ENCODE results near the gene RAD51B. TPM values are rescaled to one million over a fixed set of nuclear protein-coding genes. Genes with fewer than 3 reads are reported as not detected.

Gene RAD51B
- total RNA-seq, 1 experiment from 2014 or later, result 20.0 TPM

DNA sequence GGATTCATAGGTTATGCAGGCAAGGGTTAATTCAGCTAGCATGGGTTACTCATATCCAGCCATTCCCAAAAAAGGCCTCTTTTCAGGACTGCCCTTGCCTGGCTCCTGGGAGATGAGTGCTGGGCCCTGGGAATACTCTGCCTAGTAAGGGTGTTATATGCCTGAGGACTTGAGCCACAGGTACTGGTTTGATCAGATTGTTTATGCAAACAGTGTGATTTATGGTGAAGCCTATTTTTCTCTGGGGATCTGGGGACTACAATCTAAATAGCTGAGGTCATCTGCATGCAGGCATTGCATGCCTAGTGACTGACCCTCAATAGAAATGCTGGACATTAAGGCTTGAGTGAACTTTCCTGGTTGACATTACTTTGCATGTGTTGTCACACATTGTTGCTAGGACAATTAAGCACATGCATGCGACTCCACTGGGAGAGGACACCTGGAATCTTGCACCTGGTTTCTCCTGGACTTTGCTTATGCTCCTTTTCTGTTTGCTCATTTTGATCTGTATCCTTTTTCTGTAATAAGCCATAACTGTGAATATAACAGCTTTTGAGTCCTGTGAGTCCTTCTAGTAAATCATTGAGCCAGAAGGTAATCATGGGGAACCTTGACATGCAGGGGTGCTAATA is 73.0 kb downstream of the RAD51B start:
- ATAC-seq (no peak), DNase-seq (ENCODE audit: low read depth, low spot score) (no peak)
- H3K9me2 ChIP-seq (ENCODE audit: insufficient read depth), result no peaks in the 10 kb centered on the region
- H3K36me3 ChIP-seq (ENCODE audit: control insufficient read depth in 1 of 2, insufficient read depth in 2 of 2, low read length in 2 of 2), result no peaks in the 10 kb centered on the region
- H3K9ac ChIP-seq (ENCODE audit: low read length), result no peak overlapping the region
- ChIA-PET POLR2A (interaction anchor here (0.6 kb wide), 1 partner anchor 614 kb away, joined by 4 read pairs; no protein-coding TSS in a partner anchor), CTCF (interaction anchor here (1.4 to 1.5 kb wide), 2 partner anchors 42 to 924 kb away, joined by 3 read pairs; no protein-coding TSS in a partner anchor), RAD21 (ENCODE audit: low non-redundant PET in 1 of 2, low total read pairs in 2 of 2, uncharacterized antibody in 2 of 2, unreplicated experiment in 2 of 2) (no interaction called here)
- no peaks in the 10 kb centered on the region for H3K79me2 ChIP-seq (ENCODE audit: insufficient read depth, low read length)
- BruUV-seq (replicated peaks), result no TSS peak
- TF ChIP-seq CBX3 (IDR thresholded peaks at IDR 0.05; ENCODE audit: low read depth), result no peak
- TF ChIP-seq, protein P1, sequence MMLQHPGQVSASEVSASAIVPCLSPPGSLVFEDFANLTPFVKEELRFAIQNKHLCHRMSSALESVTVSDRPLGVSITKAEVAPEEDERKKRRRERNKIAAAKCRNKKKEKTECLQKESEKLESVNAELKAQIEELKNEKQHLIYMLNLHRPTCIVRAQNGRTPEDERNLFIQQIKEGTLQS (IDR thresholded peaks at IDR 0.05), result no peak
- no peak for TF ChIP-seq ZNF274 (IDR thresholded peaks at IDR 0.05; ENCODE audit: low read depth, low read length)
- no peak for TF ChIP-seq RAD21 (IDR thresholded peaks at IDR 0.05; ENCODE audit: low read depth)
- no peak for TF ChIP-seq CEBPB (IDR thresholded peaks at IDR 0.05; ENCODE audit: low read depth)
- TF ChIP-seq YY1 (IDR thresholded peaks at IDR 0.05; ENCODE audit: extremely low read depth, insufficient replicate concordance, low read depth, low read length), result no peak
- no peak for TF ChIP-seq EZH2 (IDR thresholded peaks at IDR 0.05)
- TF ChIP-seq ZFX (IDR thresholded peaks at IDR 0.05), result no peak
- TF ChIP-seq SRF (IDR thresholded peaks at IDR 0.05; ENCODE audit: low read depth), result no peak
- no peak for TF ChIP-seq POLR2AphosphoS5 (IDR thresholded peaks at IDR 0.05; ENCODE audit: low read depth, low read length)
- TF ChIP-seq, protein P2, sequence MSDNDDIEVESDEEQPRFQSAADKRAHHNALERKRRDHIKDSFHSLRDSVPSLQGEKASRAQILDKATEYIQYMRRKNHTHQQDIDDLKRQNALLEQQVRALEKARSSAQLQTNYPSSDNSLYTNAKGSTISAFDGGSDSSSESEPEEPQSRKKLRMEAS (IDR thresholded peaks at IDR 0.05), result no peak
- H2AFZ ChIP-seq (ENCODE audit: low read depth, low read length, poor library complexity, severe bottlenecking), result no peak overlapping the region
- H3K4me3 ChIP-seq (replicated peaks in 1 of 2; ENCODE audit: low read depth in 1 of 2, low read length in 2 of 2), result no peak overlapping the region
- no peaks in the 10 kb centered on the region for H3K9me3 ChIP-seq (ENCODE audit: control insufficient read depth in 1 of 2, insufficient read depth in 1 of 2, low read depth in 1 of 2, low read length in 2 of 2)
- intact Hi-C loops (cut with micrococcal nuclease), result no loop called here
- no peaks in the 10 kb centered on the region for H4K20me1 ChIP-seq (ENCODE audit: insufficient read depth)
- H3K4me1 ChIP-seq (ENCODE audit: control insufficient read depth in 1 of 2, insufficient read depth in 2 of 2, low read length in 2 of 2), result no peaks in the 10 kb centered on the region
- H3K4me2 ChIP-seq (ENCODE audit: low read length), result no peak overlapping the region
- no peak overlapping the region for H3K27ac ChIP-seq (ENCODE audit: low read depth, low read length)
- H3K27me3 ChIP-seq (ENCODE audit: insufficient read depth, low read length), result no peaks in the 10 kb centered on the region

DNA sequence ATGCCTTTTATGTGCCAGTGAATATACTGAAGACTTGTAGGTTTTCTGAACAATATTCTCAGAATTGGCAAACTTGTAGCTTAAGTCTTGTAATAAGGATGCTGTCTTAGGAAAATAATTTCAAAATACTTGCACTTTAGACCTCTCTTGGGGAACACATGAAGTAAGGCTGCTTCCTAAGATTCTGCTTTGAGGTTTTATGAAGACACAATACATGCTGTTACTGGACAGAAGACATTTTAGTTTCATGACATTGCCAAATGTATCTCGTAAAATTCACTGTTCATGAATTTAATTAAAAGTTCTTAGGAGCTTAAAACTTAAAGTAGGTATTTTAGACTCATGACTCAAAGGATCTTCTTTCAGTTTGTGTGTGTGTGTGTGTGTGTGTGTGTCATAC is 80.7 kb downstream of the RAD51B start:
- CTCF ChIA-PET, result no interaction called here
- POLR2A ChIA-PET, result no interaction called here
- intact Hi-C loops (cut with micrococcal nuclease), result no loop called here
- Histone ChIP-seq H3K4me2 (ENCODE audit: low read length) (no peak overlapping the region), H3K4me3 (replicated peaks in 1 of 2; ENCODE audit: low read depth in 1 of 2, low read length in 2 of 2) (no peak overlapping the region), H3K9me2 (ENCODE audit: insufficient read depth) (no peaks in the 10 kb centered on the region), H3K9me3 (ENCODE audit: control insufficient read depth in 1 of 2, insufficient read depth in 1 of 2, low read depth in 1 of 2, low read length in 2 of 2) (peaks cover 0 to 8% of the 10 kb centered on the region in 2 experiments; a peak in 3 of 4 replicates), H3K4me1 (ENCODE audit: control insufficient read depth in 1 of 2, insufficient read depth in 2 of 2, low read length in 2 of 2) (no peaks in the 10 kb centered on the region), H3K36me3 (ENCODE audit: control insufficient read depth in 1 of 2, insufficient read depth in 2 of 2, low read length in 2 of 2) (no peaks in the 10 kb centered on the region), H3K27ac (ENCODE audit: low read depth, low read length) (no peak overlapping the region), H3K79me2 (ENCODE audit: insufficient read depth, low read length) (no peaks in the 10 kb centered on the region), H3K9ac (ENCODE audit: low read length) (no peak overlapping the region), H2AFZ (ENCODE audit: low read depth, low read length, poor library complexity, severe bottlenecking) (no peak overlapping the region), H3K27me3 (ENCODE audit: insufficient read depth, low read length) (no peaks in the 10 kb centered on the region), H4K20me1 (ENCODE audit: insufficient read depth) (no peaks in the 10 kb centered on the region)
- DNase-seq (ENCODE audit: low read depth, low spot score) (no peak), ATAC-seq (no peak)
- no TSS peak for BruUV-seq (replicated peaks)
- TF ChIP-seq, protein P3, sequence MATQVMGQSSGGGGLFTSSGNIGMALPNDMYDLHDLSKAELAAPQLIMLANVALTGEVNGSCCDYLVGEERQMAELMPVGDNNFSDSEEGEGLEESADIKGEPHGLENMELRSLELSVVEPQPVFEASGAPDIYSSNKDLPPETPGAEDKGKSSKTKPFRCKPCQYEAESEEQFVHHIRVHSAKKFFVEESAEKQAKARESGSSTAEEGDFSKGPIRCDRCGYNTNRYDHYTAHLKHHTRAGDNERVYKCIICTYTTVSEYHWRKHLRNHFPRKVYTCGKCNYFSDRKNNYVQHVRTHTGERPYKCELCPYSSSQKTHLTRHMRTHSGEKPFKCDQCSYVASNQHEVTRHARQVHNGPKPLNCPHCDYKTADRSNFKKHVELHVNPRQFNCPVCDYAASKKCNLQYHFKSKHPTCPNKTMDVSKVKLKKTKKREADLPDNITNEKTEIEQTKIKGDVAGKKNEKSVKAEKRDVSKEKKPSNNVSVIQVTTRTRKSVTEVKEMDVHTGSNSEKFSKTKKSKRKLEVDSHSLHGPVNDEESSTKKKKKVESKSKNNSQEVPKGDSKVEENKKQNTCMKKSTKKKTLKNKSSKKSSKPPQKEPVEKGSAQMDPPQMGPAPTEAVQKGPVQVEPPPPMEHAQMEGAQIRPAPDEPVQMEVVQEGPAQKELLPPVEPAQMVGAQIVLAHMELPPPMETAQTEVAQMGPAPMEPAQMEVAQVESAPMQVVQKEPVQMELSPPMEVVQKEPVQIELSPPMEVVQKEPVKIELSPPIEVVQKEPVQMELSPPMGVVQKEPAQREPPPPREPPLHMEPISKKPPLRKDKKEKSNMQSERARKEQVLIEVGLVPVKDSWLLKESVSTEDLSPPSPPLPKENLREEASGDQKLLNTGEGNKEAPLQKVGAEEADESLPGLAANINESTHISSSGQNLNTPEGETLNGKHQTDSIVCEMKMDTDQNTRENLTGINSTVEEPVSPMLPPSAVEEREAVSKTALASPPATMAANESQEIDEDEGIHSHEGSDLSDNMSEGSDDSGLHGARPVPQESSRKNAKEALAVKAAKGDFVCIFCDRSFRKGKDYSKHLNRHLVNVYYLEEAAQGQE (IDR thresholded peaks at IDR 0.05; ENCODE audit: low read depth), result no peak
- TF ChIP-seq SP1 (IDR thresholded peaks at IDR 0.05; ENCODE audit: low read depth) (no peak), FOSL1 (IDR thresholded peaks at IDR 0.05; ENCODE audit: low read depth) (no peak), SRF (IDR thresholded peaks at IDR 0.05; ENCODE audit: low read depth) (no peak), SIN3A (IDR thresholded peaks at IDR 0.05; ENCODE audit: low read depth) (no peak), CBX3 (IDR thresholded peaks at IDR 0.05; ENCODE audit: low read depth) (no peak), EZH2 (IDR thresholded peaks at IDR 0.05) (no peak), EGR1 (IDR thresholded peaks at IDR 0.05; ENCODE audit: low read depth) (no peak), CEBPB (IDR thresholded peaks at IDR 0.05; ENCODE audit: low read depth) (no peak), POLR2AphosphoS5 (IDR thresholded peaks at IDR 0.05; ENCODE audit: low read depth, low read length) (no peak), RAD21 (IDR thresholded peaks at IDR 0.05; ENCODE audit: low read depth) (no peak), JUND (IDR thresholded peaks at IDR 0.05) (no peak), TCF7L2 (IDR thresholded peaks at IDR 0.05; ENCODE audit: borderline replicate concordance, extremely low read depth, insufficient read depth, insufficient read length) (no peak)
- RAD21 ChIA-PET (ENCODE audit: low non-redundant PET in 1 of 2, low total read pairs in 2 of 2, uncharacterized antibody in 2 of 2, unreplicated experiment in 2 of 2), result no interaction called here

Measured in HCT116 (cell line).